GM19240 (cell line): ENCODE data around the gene TRIO.

Experiments used
- DNase-seq: peaks from one replicate; pipeline ENCODE4 v3.0.0; 2011; ENCODE audit warnings: low spot score; ENCODE audit not compliant: insufficient read length

The TRIO gene

GRCh38 chr5:14146725-14147124 is 3.6 kb downstream of the TRIO start:
- no peak for DNase-seq

DNA sequence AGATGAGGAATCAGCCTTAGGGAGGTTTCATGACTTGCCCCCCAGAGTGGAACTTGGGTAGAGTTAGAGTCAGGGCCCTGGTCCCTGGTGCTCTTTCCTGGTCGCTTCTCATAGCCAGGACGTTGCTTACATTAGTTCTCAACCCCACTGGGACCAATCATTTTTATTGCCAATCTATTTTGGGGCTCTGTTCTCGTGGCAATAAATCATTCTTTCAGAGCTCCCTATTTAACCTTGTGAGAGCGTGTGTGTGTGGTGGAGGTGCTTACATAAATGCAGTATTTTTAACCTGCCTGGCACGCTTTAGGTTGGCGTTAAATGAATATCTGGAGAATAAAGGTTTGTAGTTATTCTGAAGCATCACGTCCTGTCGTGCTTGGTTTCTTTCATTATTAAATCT is 4.1 kb downstream of the TRIO start:
- DNase-seq = no peak

DNA sequence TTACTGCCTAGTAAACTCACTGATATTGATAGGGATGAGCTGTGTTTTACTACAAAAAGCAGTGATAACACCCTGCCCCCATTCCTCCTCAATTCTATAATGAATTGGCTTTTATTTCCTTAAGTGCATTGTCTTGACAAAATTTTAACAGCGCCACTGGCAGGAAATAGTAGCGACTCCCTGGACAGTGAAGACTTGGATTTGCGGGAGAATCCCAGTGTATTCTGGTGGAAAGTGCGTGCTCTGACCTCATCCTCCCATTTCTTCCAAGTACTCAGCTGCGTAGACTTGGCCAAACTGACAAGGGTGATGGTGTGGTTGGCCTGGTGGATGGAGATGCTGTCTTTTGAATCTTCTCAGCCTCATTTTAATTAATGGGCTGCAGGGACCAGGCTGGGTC is 5.3 kb downstream of the TRIO start:
- DNase-seq = no peak

GRCh38 chr5:14148890-14149671 is 5.9 kb downstream of the TRIO start:
- DNase-seq = no peak

GRCh38 chr5:14149672-14150274 is 6.6 kb downstream of the TRIO start:
- no peak for DNase-seq

DNA sequence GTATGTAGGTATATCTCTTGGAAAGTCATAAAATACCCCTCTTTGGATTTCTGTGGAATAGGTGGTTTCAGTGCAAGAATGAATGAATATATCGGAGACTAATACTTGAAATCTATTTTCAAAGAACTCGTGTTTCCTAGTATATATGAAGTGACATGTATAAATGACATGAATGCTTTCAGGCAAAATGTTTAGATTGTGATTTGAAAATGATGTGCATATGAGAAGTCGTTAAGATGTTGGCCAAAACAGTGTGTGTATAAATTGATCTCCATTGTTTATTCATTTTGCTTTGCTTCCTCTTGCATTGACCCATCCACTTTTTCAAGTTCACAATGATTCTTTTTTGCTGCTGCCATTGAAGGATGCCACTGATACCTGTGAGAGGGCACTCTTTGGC is 8.3 kb downstream of the TRIO start:
- no peak for DNase-seq

DNA sequence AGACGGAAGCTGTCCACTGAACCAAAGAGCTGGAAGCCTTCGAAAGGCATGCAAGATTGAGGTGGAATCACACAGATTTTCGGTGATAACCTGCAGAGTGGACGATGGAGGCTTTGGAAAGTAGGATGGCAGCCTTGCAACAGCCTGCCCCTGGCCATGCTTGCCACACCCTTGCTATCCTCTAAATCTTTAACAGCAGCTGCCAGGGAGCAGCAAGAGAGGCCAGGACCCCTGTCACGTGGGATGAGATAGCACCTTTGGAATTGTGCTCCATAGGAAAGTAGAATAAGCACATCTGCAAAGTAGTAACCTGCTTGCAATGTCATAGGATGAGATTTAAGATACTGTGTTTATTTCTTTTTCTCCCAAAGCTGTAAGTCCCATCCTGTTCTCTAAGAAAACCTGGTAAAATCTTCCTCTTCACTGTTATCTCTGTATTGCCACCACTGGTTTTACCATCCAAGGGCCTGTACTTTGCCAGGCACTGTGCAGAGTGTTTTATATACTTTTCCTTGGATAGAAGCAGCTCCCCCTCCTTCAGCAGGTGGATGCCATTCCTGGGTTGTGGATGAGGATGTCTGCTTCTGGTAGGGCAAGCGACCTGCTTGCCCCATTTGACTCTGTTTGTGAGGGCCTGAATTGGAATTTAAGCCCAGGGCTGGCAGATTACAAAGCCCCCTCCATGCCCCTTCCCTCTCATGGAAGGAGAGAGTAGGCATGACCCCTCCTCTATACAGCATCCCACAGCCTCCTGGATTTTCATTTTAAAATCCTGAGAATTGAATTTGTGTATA is 10.1 kb downstream of the TRIO start:
- no peak for DNase-seq

- no peak for DNase-seq
These were observed 11.0 kb downstream of the TRIO start for GRCh38 chr5:14153932-14154731.

- no peak for DNase-seq
These were observed 11.9 kb downstream of the TRIO start for GRCh38 chr5:14155075-14155474.

- DNase-seq = no peak
These were observed 12.6 kb downstream of the TRIO start for GRCh38 chr5:14155739-14156138.

DNA sequence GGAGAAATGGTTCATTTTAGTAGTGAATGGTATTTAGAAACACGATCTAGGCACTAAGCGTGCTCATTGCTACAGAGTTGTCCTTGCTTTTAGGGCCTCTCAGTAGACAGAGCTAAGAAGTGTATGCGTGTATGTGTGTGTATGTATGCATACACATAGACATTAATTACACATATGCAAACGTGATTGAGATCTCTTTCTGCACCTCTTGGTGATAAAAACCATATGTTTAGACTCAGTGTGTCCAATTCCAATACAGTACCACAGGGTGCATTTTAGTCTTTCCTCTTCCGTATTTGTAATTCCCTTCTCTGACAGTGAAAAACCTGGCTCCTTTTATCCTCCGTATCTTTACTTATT is 13.1 kb downstream of the TRIO start:
- DNase-seq = no peak

GRCh38 chr5:14156650-14157492 is 13.7 kb downstream of the TRIO start:
- no peak for DNase-seq

DNA sequence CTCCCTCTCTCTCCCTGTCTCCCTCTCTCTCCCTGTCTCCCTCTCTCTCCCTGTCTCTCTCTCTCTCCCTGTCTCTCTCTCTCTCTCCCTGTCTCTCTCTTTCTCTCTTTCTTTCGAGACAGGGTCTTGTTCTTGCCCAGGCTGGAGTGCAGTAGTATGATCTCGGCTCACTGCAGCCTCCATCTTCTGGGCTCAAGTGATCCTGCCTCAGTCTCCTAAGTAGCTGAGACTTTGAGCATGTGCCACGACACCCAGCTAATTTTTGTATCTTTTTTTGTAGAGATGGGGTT is 14.3 kb downstream of the TRIO start:
- no peak for DNase-seq

- DNase-seq = no peak
These were observed 15.9 kb downstream of the TRIO start for GRCh38 chr5:14158890-14159666.

DNA sequence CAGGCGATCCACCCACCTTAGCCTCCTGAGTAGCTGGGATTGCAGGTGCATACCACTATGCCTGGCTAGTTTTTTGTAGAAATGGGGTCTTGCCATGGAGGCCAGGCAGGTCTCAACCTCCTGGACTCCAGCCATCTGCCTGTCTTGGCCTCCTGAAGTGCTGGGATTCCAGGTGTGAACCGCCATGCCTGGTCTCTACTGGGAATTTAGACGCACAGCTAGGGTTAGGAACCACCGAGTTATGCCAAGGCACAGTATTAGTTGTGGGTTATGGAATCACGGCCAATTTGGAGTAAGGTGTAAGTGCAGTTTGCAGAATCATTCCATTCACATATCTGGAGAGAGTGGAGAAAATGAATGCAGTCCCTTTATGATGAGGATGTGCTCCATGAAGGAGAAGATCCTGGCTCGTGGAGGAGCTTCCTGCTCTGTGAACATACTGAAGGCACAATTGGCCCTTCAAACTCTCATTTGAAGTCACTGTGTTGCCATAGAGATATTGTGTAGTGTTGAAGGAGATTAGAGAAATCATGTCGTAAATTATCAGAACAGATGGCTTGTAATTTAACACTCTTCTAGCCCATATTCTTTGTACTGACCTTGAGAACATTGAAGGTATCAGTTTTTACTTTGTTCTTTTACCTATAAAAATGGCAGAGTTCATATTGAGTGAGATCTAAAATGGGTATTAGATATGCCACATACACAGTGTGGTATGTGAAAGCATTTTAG is 18.8 kb downstream of the TRIO start:
- no peak for DNase-seq

GRCh38 chr5:14164164-14165163 is 21.3 kb downstream of the TRIO start:
- no peak for DNase-seq

GRCh38 chr5:14165375-14166106 is 22.4 kb downstream of the TRIO start:
- DNase-seq = no peak

DNA sequence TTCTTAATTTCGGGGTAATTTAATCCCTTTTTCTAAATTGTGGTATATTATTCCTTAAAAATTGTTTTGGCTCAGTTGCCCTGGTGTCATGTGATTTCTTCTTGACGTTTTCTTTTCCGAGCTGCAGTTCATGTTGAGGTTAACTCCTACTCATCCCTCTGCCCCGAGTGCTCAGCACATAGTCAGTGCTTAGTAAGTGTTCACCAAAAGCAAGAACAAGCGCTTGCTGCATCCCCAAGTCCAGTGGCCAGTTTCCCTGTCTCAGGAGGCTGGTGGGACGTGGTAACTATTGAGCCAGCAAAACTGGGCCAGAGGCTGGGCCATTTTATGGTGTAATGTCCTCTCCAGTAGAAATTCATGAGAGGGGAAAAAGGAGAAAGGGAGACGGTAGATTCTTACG is 23.3 kb downstream of the TRIO start:
- no peak for DNase-seq
